NT2/D1 (cell line): ENCODE results near the gene MOB2.

ENCODE experiments used
- YY1 ChIP-seq: IDR thresholded peaks from 2 replicates; pipeline ENCODE4 v1.6.1; 2011; ENCODE audit not compliant: insufficient read length, insufficient read depth
- ZNF274 ChIP-seq: IDR thresholded peaks from 2 replicates; pipeline ENCODE4 v1.6.1; 2011; ENCODE audit warnings: mild to moderate bottlenecking, low read depth, low read length

DNA sequence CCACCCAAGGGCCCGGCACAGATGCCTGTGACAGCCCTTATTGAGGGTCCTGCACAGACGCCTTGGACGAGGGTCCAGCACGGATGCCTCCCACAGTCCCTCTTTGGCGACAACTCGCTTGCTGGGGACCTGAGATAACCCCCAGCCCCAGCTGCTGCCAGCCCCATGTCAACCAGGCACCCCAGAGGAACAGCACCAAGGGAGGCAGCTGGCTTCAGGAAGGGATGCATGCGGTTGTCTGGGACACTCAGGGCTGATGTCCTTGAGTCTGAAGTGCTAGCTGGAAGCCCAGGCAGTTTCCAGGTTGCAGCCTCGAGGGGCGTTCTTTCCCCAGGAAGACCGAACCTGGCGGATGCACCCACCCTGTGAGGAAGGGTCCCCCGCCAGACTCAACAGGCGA lies 33.8 kb downstream of the MOB2 start:
- TF ChIP-seq YY1 = no peak
- no peak for TF ChIP-seq ZNF274
